ENCODE measurements around the gene EXOC2.
"Not testable (repeated sequence)": the region's sequence is repeated elsewhere in the genome, so short reads cannot be mapped to it uniquely, and the experiment has no call there.

EXOC2 gene

GRCh38 chr6:635233-635632 is 57.7 kb downstream of the EXOC2 start:
- DNase-seq (ENCODE audit: low read depth, low spot score) = no peak

GRCh38 chr6:633611-634010 is 59.3 kb downstream of the EXOC2 start:
- DNase-seq (ENCODE audit: low read depth, low spot score) = no peak

DNA sequence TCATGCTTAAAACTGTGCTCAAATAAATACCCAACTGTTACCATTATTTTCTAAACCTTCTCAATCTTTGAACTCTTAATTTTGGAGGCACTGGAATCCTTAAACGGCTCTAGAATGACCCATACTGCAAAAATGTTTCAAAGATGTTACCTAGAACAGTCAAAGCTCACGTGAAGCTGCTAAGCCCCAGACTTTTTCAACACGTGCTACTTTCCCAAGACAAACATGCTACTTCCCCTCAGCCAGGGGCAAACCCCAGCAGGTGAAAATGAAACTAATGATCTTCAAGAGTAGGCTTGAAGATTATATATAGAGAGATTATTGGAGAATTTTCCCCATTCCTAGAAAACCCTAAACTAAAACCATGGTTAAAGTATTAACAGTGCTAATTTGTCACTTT is 64.2 kb downstream of the EXOC2 start:
- DNase-seq (ENCODE audit: low read depth, low spot score) = no peak

- DNase-seq (ENCODE audit: low read depth, low spot score) = no peak
Measured at GRCh38 chr6:626236-626635, 66.7 kb downstream of the EXOC2 start.

- no peak for DNase-seq (ENCODE audit: low read depth, low spot score)
Measured at GRCh38 chr6:624979-625378, 68.0 kb downstream of the EXOC2 start.

- DNase-seq (ENCODE audit: low read depth, low spot score) = no peak
Measured at GRCh38 chr6:622462-622861, 70.5 kb downstream of the EXOC2 start.

GRCh38 chr6:621931-622330 is 71.0 kb downstream of the EXOC2 start:
- DNase-seq (ENCODE audit: low read depth, low spot score) = no peak

GRCh38 chr6:620950-621349 is 72.0 kb downstream of the EXOC2 start:
- DNase-seq (ENCODE audit: low read depth, low spot score) = no peak

- no peak for DNase-seq (ENCODE audit: low read depth, low spot score)
Measured at GRCh38 chr6:620166-620565, 72.8 kb downstream of the EXOC2 start.

GRCh38 chr6:617456-618100 is 75.4 kb downstream of the EXOC2 start:
- no peak for DNase-seq (ENCODE audit: low read depth, low spot score)

GRCh38 chr6:613981-614380 is 79.0 kb downstream of the EXOC2 start:
- DNase-seq (ENCODE audit: low read depth, low spot score) = no peak

DNA sequence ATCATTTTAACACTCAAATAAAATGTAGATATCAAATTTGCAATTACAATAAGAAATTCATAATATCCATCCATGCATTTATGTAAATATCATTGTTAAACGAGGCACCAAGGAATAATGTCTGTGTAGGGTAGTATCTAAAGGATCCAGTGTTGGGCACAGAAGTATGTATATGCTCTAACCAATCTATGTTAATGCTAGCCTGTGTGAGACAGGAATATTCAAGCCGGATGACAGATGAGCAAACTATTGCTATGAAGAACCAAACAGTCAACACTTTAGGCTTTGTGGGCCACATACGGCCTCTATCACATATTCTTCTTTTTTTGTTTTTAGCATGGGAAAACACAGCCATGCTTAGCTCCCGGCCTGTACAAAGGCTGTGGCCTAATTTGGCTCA is 81.0 kb downstream of the EXOC2 start:
- DNase-seq (ENCODE audit: low read depth, low spot score) = no peak

GRCh38 chr6:610882-611281 is 82.1 kb downstream of the EXOC2 start:
- no peak for DNase-seq (ENCODE audit: low read depth, low spot score)

DNA sequence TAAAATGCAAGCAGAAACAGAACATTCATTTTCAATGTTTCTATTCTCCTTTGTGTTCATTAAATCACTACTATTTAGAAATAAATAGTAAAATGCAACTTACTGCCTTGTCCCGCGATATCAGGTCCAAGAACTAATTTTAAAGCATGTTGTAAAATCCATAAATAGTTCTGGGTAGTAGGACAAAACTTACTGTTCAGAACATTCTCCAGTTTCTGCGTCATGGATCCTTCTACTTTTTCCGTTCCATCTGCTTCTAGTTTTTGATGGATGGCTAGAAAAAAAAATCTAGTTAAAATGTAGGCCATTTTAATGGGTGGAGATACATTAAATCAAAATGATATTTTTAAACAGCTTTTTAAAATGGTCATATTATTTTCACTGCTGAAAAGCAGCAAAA is 83.0 kb downstream of the EXOC2 start:
- DNase-seq (ENCODE audit: low read depth, low spot score) = no peak

GRCh38 chr6:606829-607379 is 86.0 kb downstream of the EXOC2 start:
- DNase-seq (ENCODE audit: low read depth, low spot score) = no peak

DNA sequence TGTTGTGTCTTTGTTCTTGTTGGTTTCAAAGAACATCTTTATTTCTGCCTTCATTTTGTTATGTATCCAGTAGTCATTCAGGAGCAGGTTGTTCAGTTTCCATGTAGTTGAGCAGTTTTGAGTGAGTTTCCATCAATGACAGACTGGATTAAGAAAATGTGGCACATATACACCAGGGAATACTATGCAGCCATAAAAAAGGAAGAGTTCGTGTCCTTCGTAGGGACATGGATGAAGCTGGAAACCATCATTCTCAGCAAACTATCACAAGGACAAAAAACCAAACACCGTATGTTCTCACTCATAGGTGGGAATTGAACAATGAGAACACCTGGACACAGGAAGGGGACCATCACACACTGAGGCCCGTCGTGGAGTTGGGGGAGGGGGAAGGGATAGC is 87.0 kb downstream of the EXOC2 start:
- DNase-seq (ENCODE audit: low read depth, low spot score) = not testable (repeated sequence)

DNA sequence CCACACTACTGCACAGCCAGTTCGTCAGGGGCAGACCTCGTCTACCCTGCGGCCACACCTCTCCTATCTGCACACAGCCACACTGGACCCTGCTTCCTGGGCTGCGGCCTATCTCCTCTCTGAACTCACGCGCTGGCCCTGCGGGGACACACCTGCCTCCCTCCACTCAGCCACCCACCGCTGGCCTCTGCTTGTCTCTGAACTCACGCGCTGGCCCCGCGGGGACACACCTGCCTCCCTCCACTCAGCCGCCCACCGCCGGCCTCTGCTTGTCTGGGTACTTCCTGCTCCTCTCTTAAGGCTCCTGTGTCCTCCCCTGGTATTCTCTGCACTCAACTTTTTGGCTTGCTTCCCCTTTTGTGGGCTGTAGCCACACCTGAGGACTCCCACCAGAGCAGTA is 88.4 kb downstream of the EXOC2 start:
- no peak for DNase-seq (ENCODE audit: low read depth, low spot score)

DNA sequence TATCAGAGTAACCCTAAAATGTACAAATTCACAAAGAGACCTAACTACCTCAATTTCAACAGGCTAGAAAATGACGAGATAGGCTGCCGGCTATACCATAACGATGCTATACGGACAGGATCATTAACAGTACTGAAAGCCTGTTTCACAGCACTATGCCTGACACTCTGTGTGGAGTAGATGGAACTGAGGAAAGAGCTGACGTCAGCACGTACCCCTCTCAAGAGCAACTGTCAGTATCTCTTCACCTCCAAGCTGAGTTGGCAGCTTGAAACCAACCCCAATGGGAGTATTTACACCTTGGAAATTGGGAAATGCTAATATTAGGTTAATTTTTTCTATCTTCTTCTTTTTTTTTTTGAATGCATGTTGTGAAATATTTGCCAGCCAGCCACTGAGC is 89.7 kb downstream of the EXOC2 start:
- DNase-seq (ENCODE audit: low read depth, low spot score) = no peak

DNA sequence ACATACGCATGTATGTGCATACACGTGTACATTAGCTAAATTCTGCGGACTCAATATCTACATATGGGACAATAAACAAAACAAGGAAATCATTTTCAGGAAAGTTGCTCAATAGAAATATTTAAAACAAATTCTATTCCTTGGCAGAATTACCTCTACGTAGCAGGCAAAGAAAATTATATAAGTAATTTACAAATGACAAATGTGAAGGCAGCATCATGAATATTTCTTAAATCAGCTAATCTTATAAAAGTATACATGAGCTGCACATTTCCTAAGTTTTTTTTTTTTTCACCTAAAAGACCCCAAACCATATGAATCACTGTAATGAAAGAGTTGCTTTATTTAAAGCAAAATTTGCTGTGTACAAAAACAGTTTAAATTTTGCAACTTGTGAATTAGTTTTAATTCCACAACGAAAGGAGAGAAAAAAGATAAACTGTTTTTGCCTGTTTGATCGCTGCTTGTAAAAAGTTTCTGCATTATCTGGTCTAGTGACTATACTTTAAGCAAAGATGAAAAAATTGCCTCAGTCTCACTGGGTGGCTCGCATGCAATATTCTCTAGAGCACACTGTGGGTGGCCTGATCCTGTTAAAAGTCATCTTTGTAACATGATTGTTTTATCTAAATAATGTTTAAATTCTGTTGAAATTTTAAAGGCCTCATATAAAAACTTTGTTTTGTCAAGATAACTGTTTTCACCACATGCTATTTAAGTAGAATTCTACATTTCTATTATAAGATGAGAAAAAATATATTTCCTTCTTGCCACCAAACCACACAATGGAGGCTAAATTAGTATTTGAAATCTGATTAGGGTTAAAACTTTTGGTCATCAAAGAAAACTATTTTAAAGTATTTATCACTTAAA is 93.1 kb downstream of the EXOC2 start:
- DNase-seq (ENCODE audit: low read depth, low spot score) = no peak

DNA sequence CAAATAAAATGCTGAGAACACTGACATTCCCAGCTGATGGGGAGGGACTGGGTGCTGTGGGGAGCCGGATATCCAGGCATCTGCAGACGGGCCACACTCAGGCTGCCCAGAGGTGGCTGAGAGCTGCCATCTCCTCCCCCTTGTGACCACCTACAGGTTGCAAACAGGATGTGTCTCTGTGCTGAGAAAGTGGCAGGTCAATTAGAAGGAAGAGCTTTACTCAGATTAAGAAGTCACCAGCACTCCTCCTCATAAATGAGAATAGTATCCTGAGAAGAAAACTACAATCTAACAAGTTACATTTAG is 99.1 kb downstream of the EXOC2 start:
- DNase-seq (ENCODE audit: low read depth, low spot score) = no peak

DNA sequence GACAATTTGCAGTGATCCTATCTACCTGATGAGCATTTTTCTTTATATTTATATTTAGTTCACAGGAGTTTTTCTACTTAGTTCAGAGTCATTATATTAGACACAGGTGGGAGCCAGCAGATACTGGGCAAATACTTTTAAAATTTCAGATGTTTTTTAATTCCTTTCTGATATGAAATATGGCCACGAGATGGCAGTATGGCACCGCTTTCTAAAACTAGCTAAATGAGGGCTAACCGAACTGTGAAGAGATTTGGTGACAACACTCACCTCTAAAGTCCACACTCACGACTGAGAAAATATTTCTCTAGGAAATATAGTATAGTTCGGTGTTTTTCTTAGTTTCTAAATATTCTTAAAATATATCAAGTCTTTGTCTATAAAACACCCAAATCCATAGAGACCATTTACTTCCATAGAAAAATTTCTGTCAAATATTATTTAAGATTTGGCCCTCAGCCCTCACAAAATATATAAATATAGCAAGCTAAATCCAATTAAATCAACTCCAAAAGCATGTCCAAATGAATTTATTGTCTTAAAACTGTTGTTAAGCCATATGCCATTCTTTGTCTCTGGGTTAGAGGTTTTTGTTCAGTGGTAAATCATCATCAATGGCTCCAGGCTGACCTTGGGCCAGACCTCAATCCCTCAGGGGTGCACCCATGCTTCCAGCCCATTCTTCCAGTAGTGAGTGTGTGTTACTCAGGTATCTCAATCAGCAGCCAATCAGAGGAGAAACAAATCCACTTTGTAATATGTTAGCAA is 99.6 kb downstream of the EXOC2 start:
- no peak for DNase-seq (ENCODE audit: low read depth, low spot score)

GRCh38 chr6:589090-589489 is 103.8 kb downstream of the EXOC2 start:
- DNase-seq (ENCODE audit: low read depth, low spot score) = no peak

Data from brain pericyte (primary cell).